Transverse colon (tissue), 4 donors: ENCODE results near the gene ALG9. TPM values are rescaled to one million over a fixed set of nuclear protein-coding genes. Genes with fewer than 3 reads are reported as not detected.

Experiments used
- DNase-seq: peaks from one replicate; pipeline ENCODE4 v3.0.0-alpha.2; 2019
- H3K27ac ChIP-seq, 4 donors: fragments of 200-600 bp; sonication (generic); 2 replicates each; pipeline ENCODE4 v1.5.1; 2016 to 2018; ENCODE audit warnings: inconsistent platforms in 4 of 4
- H3K27me3 ChIP-seq: fragments of 200-600 bp; sonication (generic); 2 replicates; pipeline ENCODE4 v1.5.1; 2017; ENCODE audit warnings: inconsistent platforms
- H3K36me3 ChIP-seq, 4 donors: fragments of 200-600 bp; sonication (generic); 2 replicates each; pipeline ENCODE4 v1.5.1; 2017 to 2019; ENCODE audit warnings: inconsistent platforms in 4 of 4
- H3K4me1 ChIP-seq, 4 donors: fragments of 200-600 bp; sonication (generic); 2 replicates each; pipeline ENCODE4 v1.5.1; 2017 to 2020; ENCODE audit warnings: inconsistent platforms in 4 of 4
- H3K4me3 ChIP-seq, 4 donors: fragments of 200-600 bp; sonication (generic); 1 replicate in 1 of 4; 2 replicates in 3 of 4; pipeline versions ENCODE4 v1.5.1 to v1.6.1; 2017 to 2019; ENCODE audit warnings: inconsistent platforms in 4 of 4
- H3K9me3 ChIP-seq, 2 donors: fragments of 200-600 bp; sonication (generic); 2 replicates each; pipeline ENCODE4 v1.5.1; 2017 to 2019; ENCODE audit warnings: inconsistent platforms in 2 of 2
- CTCF ChIP-seq, 5 experiments: fragments of 200-600 bp in 3 of 5; fragments of 450-650 bp in 2 of 5; sonication (generic) in 3 of 5; IDR thresholded peaks; 1 replicate in 2 of 5; 2 replicates in 3 of 5; pipeline ENCODE4 v1.5.1; 2016 to 2017; ENCODE audit warnings: antibody characterized with exemption in 5 of 5, inconsistent platforms in 3 of 5, mild to moderate bottlenecking in 2 of 5, moderate library complexity in 1 of 5
- EP300 ChIP-seq: sonication (generic); formaldehyde crosslinking; IDR thresholded peaks from one replicate; pipeline ENCODE4 v1.6.1; 2017; ENCODE audit warnings: antibody characterized with exemption, low read depth
- POLR2A ChIP-seq: fragments of 450-650 bp; IDR thresholded peaks from one replicate; pipeline ENCODE4 v1.6.1; 2016; ENCODE audit warnings: antibody characterized with exemption, mild to moderate bottlenecking, moderate library complexity
- POLR2AphosphoS5 ChIP-seq, 3 donors: sonication (generic); formaldehyde crosslinking; IDR thresholded peaks; one replicate each; pipeline ENCODE4 v1.6.1; 2016; ENCODE audit warnings: antibody characterized with exemption in 3 of 3
- WGBS, 2 donors: methylation state at CpG; one replicate each; pipeline ENCODE4 v1.1.5; 2018; ENCODE audit warnings: low coverage in 1 of 2; 5-methylcytosine and 5-hydroxymethylcytosine counted together
- in situ Hi-C, 4 donors: fragments of 200-750 bp; cut with MboI; loops; one replicate each; pipeline versions ENCODE4 v1.15.0 to v1.15.1; 2017; ENCODE audit warnings: low sequenced_read_pairs in 3 of 4, low pct_ligation_motif_present in 1 of 4, low pct_unique_long_range_greater_than_20kb in 1 of 4
- intact Hi-C: fragments of 100-400 bp; cut with DNase I; formaldehyde crosslinking; loops from one replicate; pipeline ENCODE4 v1.15.1; 2023; ENCODE audit warnings: low total_unique reads
- total RNA-seq, 4 donors: library from RNA; depleted of rRNA; stranded (reverse); fragments of >200 nt; gene quantifications; one replicate each; pipeline ENCODE4 v1.1.0, GENCODE V29; 2016

ALG9 gene
- total RNA-seq, 4 donors from 2014 or later, result 18.4 to 51.1 (median 35.0) TPM

- in situ Hi-C loops, result no loop called here
- peaks cover 0 to 10% (median 0%) of the 10 kb centered on the region in 4 donors for H3K4me1 ChIP-seq
- peak overlapping the region; percentile 83 to 97 (median 86) for H3K27ac ChIP-seq
- intact Hi-C loops, result no loop called here
- H3K27me3 ChIP-seq, result no peaks in the 10 kb centered on the region
- H3K36me3 ChIP-seq, result no peaks in the 10 kb centered on the region
- WGBS, 2 donors, result 49 to 56% methylated on average over 5 to 9 of the region's 9 CpGs
- TF ChIP-seq POLR2AphosphoS5 (IDR thresholded peaks at IDR 0.05) (peak in 1 of 3 donors; percentile 9), CTCF (IDR thresholded peaks at IDR 0.05) (no peak), EP300 (no peak), POLR2A (no peak)
- no peaks in the 10 kb centered on the region for H3K9me3 ChIP-seq
- peak overlapping the region; percentile 2 to 49 (median 30) for H3K4me3 ChIP-seq
- no peak for DNase-seq
These were observed 39.5 kb upstream of the ALG9 start for GRCh38 chr11:111910676-111911562.

- H3K9me3 ChIP-seq, result no peaks in the 10 kb centered on the region
- H3K27ac ChIP-seq, result peak overlapping the region; percentile 83 to 97 (median 86)
- intact Hi-C loops, result no loop called here
- peak overlapping the region in 2 of 4 donors; percentile 34 to 49 for H3K4me3 ChIP-seq
- DNase-seq, result no peak
- H3K27me3 ChIP-seq, result no peaks in the 10 kb centered on the region
- no peak for TF ChIP-seq POLR2A
- no peak for TF ChIP-seq CTCF (IDR thresholded peaks at IDR 0.05)
- no peak for TF ChIP-seq POLR2AphosphoS5 (IDR thresholded peaks at IDR 0.05)
- TF ChIP-seq EP300, result peak; percentile 58
- no peaks in the 10 kb centered on the region for H3K36me3 ChIP-seq
- in situ Hi-C loops, result no loop called here
- 43 to 78% methylated on average over 3 to 5 of the region's 5 CpGs for WGBS, 2 donors
- peaks cover 0 to 10% (median 0%) of the 10 kb centered on the region in 4 donors for H3K4me1 ChIP-seq
These were observed 38.0 kb upstream of the ALG9 start for GRCh38 chr11:111909378-111909777.

GRCh38 chr11:111908639-111909305 lies 37.4 kb upstream of the ALG9 start:
- intact Hi-C loops (no loop called here), in situ Hi-C loops (no loop called here)
- no peaks in the 10 kb centered on the region for H3K27me3 ChIP-seq
- no peak for DNase-seq
- no peak overlapping the region for H3K4me3 ChIP-seq
- H3K9me3 ChIP-seq, result no peaks in the 10 kb centered on the region
- TF ChIP-seq POLR2AphosphoS5 (IDR thresholded peaks at IDR 0.05), result no peak
- no peak for TF ChIP-seq EP300
- TF ChIP-seq CTCF (IDR thresholded peaks at IDR 0.05), result no peak
- no peak for TF ChIP-seq POLR2A
- no peaks in the 10 kb centered on the region for H3K36me3 ChIP-seq
- 36 to 74% methylated on average over 2 to 5 of the region's 5 CpGs for WGBS, 2 donors
- peaks cover 0 to 4% (median 0%) of the 10 kb centered on the region in 4 donors for H3K4me1 ChIP-seq
- H3K27ac ChIP-seq, result peak overlapping the region in 3 of 4 donors; percentile 85 to 97 (median 86)

GRCh38 chr11:111906680-111907079 lies 35.3 kb upstream of the ALG9 start:
- WGBS, 2 donors, result 80 to 89% methylated on average over 1 of the region's 1 CpG
- in situ Hi-C loops (no loop called here), intact Hi-C loops (no loop called here)
- Histone ChIP-seq H3K27me3 (no peaks in the 10 kb centered on the region), H3K36me3 (no peaks in the 10 kb centered on the region), H3K27ac (no peak overlapping the region), H3K9me3 (no peaks in the 10 kb centered on the region), H3K4me1 (no peaks in the 10 kb centered on the region), H3K4me3 (no peak overlapping the region)
- no peak for DNase-seq
- TF ChIP-seq POLR2AphosphoS5 (IDR thresholded peaks at IDR 0.05), result no peak
- TF ChIP-seq POLR2A, result no peak
- no peak for TF ChIP-seq CTCF (IDR thresholded peaks at IDR 0.05)
- no peak for TF ChIP-seq EP300
